GM12878 (cell line): Measurements from ENCODE around the gene SIMC1. TPM values are rescaled to one million over a fixed set of nuclear protein-coding genes. Genes with fewer than 3 reads are reported as not detected.

Experiments
- polyA plus RNA-seq, 11 experiments: library from polyadenylated mRNA; depleted of rRNA in 4 of 11; unstranded in 6 of 11; stranded (reverse) in 5 of 11; fragments of >200 nt; fragmentation: Nextera tagmentation in 4 of 11; fragmentation: Illumina TruSeq in 1 of 11; extraction: Ambion mirVana in 4 of 11; extraction: Trizol in 1 of 11; gene quantifications; 1 replicate in 1 of 11; 2 replicates in 10 of 11; pipeline versions ENCODE4 v1.2.1 to v1.2.3, GENCODE V29; 2011 to 2016; ENCODE audit warnings: inconsistent platforms in 2 of 11, missing spikeins in 2 of 11, low read depth in 1 of 11
- total RNA-seq, 4 experiments: library from RNA; depleted of rRNA in 3 of 4; stranded (reverse); fragments of >200 nt in 3 of 4; fragmentation: Illumina TruSeq in 1 of 4; extraction: Trizol in 1 of 4; gene quantifications; 2 replicates each; pipeline versions ENCODE4 v1.2.1 to v1.2.3, GENCODE V29; 2013 to 2021
- TF ChIP-seq, protein P1 (sequence below): IDR thresholded peaks from 2 replicates; pipeline ENCODE4 v1.6.1; 2011; ENCODE audit warnings: mild to moderate bottlenecking, low read depth, low read length, moderate library complexity; ENCODE audit not compliant: insufficient replicate concordance
- TF ChIP-seq, protein P2 (sequence below): fragments of 450-650 bp; IDR thresholded peaks from 2 replicates; pipeline ENCODE4 v1.6.1; 2017; ENCODE audit warnings: mild to moderate bottlenecking, moderate library complexity
- TF ChIP-seq, protein P3 (sequence below): IDR thresholded peaks from 2 replicates; pipeline ENCODE4 v1.6.1; 2012; ENCODE audit warnings: low read depth, low read length, improper control_type of control experiment
- TF ChIP-seq, protein P4 (sequence below): fragments of 450-650 bp; formaldehyde crosslinking; IDR thresholded peaks from 2 replicates; pipeline ENCODE4 v1.4.0; 2022; ENCODE audit warnings: mild to moderate bottlenecking, moderate library complexity

SIMC1 gene
- total and polyA plus RNA-seq, 10 of the 15 experiments (the other 5 are each of a cell fraction or from before 2014, with no cell fraction given) = 3.0 to 16.5 (median 10.4) TPM

DNA sequence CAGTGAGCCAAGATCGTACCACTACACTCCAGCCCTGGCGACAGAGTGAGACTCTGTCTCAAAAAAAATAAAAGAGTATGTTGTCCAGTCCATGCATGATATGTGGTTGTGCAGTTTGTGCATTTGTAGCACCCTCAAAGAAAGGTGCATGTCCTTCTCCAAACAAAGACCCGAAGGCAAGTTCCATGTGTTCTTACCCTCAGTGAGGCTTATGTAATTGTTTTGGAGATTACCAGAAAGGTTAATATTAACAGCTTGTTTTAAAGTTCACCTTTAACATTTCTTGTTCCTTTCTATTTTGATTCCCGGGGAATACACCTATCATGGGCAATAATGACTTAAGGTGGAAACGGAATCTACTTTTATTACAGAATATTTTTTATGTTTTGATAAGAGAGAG, 101.1 kb downstream of the SIMC1 start (continued):
- TF ChIP-seq, protein P1, sequence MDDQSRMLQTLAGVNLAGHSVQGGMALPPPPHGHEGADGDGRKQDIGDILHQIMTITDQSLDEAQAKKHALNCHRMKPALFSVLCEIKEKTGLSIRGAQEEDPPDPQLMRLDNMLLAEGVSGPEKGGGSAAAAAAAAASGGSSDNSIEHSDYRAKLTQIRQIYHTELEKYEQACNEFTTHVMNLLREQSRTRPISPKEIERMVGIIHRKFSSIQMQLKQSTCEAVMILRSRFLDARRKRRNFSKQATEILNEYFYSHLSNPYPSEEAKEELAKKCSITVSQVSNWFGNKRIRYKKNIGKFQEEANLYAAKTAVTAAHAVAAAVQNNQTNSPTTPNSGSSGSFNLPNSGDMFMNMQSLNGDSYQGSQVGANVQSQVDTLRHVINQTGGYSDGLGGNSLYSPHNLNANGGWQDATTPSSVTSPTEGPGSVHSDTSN = no peak
- TF ChIP-seq, protein P2, sequence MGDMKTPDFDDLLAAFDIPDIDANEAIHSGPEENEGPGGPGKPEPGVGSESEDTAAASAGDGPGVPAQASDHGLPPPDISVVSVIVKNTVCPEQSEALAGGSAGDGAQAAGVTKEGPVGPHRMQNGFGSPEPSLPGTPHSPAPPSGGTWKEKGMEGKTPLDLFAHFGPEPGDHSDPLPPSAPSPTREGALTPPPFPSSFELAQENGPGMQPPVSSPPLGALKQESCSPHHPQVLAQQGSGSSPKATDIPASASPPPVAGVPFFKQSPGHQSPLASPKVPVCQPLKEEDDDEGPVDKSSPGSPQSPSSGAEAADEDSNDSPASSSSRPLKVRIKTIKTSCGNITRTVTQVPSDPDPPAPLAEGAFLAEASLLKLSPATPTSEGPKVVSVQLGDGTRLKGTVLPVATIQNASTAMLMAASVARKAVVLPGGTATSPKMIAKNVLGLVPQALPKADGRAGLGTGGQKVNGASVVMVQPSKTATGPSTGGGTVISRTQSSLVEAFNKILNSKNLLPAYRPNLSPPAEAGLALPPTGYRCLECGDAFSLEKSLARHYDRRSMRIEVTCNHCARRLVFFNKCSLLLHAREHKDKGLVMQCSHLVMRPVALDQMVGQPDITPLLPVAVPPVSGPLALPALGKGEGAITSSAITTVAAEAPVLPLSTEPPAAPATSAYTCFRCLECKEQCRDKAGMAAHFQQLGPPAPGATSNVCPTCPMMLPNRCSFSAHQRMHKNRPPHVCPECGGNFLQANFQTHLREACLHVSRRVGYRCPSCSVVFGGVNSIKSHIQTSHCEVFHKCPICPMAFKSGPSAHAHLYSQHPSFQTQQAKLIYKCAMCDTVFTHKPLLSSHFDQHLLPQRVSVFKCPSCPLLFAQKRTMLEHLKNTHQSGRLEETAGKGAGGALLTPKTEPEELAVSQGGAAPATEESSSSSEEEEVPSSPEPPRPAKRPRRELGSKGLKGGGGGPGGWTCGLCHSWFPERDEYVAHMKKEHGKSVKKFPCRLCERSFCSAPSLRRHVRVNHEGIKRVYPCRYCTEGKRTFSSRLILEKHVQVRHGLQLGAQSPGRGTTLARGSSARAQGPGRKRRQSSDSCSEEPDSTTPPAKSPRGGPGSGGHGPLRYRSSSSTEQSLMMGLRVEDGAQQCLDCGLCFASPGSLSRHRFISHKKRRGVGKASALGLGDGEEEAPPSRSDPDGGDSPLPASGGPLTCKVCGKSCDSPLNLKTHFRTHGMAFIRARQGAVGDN = no peak
- TF ChIP-seq, protein P3, sequence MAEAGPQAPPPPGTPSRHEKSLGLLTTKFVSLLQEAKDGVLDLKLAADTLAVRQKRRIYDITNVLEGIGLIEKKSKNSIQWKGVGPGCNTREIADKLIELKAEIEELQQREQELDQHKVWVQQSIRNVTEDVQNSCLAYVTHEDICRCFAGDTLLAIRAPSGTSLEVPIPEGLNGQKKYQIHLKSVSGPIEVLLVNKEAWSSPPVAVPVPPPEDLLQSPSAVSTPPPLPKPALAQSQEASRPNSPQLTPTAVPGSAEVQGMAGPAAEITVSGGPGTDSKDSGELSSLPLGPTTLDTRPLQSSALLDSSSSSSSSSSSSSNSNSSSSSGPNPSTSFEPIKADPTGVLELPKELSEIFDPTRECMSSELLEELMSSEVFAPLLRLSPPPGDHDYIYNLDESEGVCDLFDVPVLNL = no peak
- TF ChIP-seq, protein P4, sequence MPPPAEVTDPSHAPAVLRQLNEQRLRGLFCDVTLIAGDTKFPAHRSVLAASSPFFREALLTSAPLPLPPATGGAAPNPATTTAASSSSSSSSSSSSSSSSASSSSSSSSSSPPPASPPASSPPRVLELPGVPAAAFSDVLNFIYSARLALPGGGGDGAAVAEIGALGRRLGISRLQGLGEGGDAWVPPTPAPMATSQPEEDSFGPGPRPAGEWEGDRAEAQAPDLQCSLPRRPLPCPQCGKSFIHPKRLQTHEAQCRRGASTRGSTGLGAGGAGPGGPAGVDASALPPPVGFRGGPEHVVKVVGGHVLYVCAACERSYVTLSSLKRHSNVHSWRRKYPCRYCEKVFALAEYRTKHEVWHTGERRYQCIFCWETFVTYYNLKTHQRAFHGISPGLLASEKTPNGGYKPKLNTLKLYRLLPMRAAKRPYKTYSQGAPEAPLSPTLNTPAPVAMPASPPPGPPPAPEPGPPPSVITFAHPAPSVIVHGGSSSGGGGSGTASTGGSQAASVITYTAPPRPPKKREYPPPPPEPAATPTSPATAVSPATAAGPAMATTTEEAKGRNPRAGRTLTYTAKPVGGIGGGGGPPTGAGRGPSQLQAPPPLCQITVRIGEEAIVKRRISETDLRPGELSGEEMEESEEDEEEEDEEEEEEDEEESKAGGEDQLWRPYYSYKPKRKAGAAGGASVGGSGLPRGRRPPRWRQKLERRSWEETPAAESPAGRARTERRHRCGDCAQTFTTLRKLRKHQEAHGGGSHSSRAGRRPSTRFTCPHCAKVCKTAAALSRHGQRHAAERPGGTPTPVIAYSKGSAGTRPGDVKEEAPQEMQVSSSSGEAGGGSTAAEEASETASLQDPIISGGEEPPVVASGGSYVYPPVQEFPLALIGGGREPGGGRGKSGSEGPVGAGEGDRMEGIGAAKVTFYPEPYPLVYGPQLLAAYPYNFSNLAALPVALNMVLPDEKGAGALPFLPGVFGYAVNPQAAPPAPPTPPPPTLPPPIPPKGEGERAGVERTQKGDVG = no peak
- TF ChIP-seq, all 136 proteins: peak for 0
